Parathyroid adenoma (tissue), 2 donors: ENCODE data around the gene TMEM138.

Source experiments
- H2AFZ ChIP-seq: fragments of 300-600 bp; sonication (generic); one replicate; pipeline ENCODE4 v1.7.0; 2017; ENCODE audit warnings: antibody characterized with exemption, mild to moderate bottlenecking
- H3K27ac ChIP-seq: fragments of 300-600 bp; sonication (generic); one replicate; pipeline ENCODE4 v1.7.0; 2017
- H3K27me3 ChIP-seq: fragments of 300-600 bp; sonication (generic); one replicate; pipeline ENCODE4 v1.7.0; 2017; ENCODE audit warnings: low read length; ENCODE audit not compliant: control insufficient read depth, insufficient read depth
- H3K36me3 ChIP-seq: fragments of 300-600 bp; sonication (generic); one replicate; pipeline ENCODE4 v1.7.0; 2017; ENCODE audit warnings: low read length; ENCODE audit not compliant: control insufficient read depth, insufficient read depth
- H3K4me1 ChIP-seq: fragments of 300-600 bp; sonication (generic); one replicate; pipeline ENCODE4 v1.7.0; 2017; ENCODE audit warnings: control low read depth
- H3K4me2 ChIP-seq: fragments of 300-600 bp; sonication (generic); one replicate; pipeline ENCODE4 v1.7.0; 2017; ENCODE audit warnings: low read length
- H3K4me3 ChIP-seq: fragments of 300-600 bp; sonication (generic); one replicate; pipeline ENCODE4 v1.7.0; 2017; ENCODE audit warnings: low read depth, low read length
- H3K79me2 ChIP-seq: fragments of 300-600 bp; sonication (generic); one replicate; pipeline ENCODE4 v1.7.0; 2017; ENCODE audit warnings: control low read depth
- H3K9ac ChIP-seq: fragments of 300-600 bp; sonication (generic); one replicate; pipeline ENCODE4 v1.7.0; 2017; ENCODE audit warnings: mild to moderate bottlenecking
- H3K9me3 ChIP-seq: fragments of 300-600 bp; sonication (generic); one replicate; pipeline ENCODE4 v1.7.0; 2017; ENCODE audit warnings: low read length; ENCODE audit not compliant: control insufficient read depth
- CTCF ChIP-seq: fragments of 300-600 bp; sonication (generic); IDR thresholded peaks from one replicate; pipeline ENCODE4 v1.7.0; 2017; ENCODE audit warnings: antibody characterized with exemption, mild to moderate bottlenecking
- donor health status: primary hyperparathyroidism.

Gene TMEM138

GRCh38 chr11:61361741-61362541 lies at the start of gene TMEM138, which contains the start of gene CYB561A3:
Gene TMEM138 (plus strand): TSS chr11:61362374. CDS start chr11:61364391, 2,017 bp downstream.
Gene CYB561A3 (minus strand): TSS chr11:61361882. CDS start chr11:61356713, 5,169 bp downstream.
- no peaks in the 10 kb centered on the region for H3K36me3 ChIP-seq
- H2AFZ ChIP-seq: peak within 1 kb of the TSS; percentile 91
- no peak for TF ChIP-seq CTCF
- no peaks in the 10 kb centered on the region for H3K9me3 ChIP-seq
- H3K27me3 ChIP-seq: no peaks in the 10 kb centered on the region
- peak within 1 kb of the TSS; percentile 97 for H3K4me2 ChIP-seq
- peak within 1 kb of the TSS; percentile 95 for H3K9ac ChIP-seq
- peak within 1 kb of the TSS; percentile 90 for H3K4me3 ChIP-seq
- H3K27ac ChIP-seq: peak within 1 kb of the TSS; percentile 99
- no peaks in the 10 kb centered on the region for H3K79me2 ChIP-seq
- H3K4me1 ChIP-seq: no peaks in the 10 kb centered on the region

- no peak for TF ChIP-seq CTCF
- Histone ChIP-seq H3K4me2 (no peak overlapping the region), H2AFZ (no peak overlapping the region), H3K79me2 (no peaks in the 10 kb centered on the region), H3K9me3 (no peaks in the 10 kb centered on the region), H3K36me3 (no peaks in the 10 kb centered on the region), H3K9ac (no peak overlapping the region), H3K27ac (no peak overlapping the region), H3K4me3 (no peak overlapping the region), H3K27me3 (no peaks in the 10 kb centered on the region), H3K4me1 (no peaks in the 10 kb centered on the region)
Observed at GRCh38 chr11:61315260-61315659, 46.9 kb upstream of the TMEM138 start.

GRCh38 chr11:61325649-61326414 lies 36.3 kb upstream of the TMEM138 start:
- no peak overlapping the region for H3K9ac ChIP-seq
- TF ChIP-seq CTCF: no peak
- H3K27ac ChIP-seq: no peak overlapping the region
- H3K27me3 ChIP-seq: no peaks in the 10 kb centered on the region
- H3K4me1 ChIP-seq: peaks cover 6% of the 10 kb centered on the region
- no peak overlapping the region for H3K4me2 ChIP-seq
- no peaks in the 10 kb centered on the region for H3K9me3 ChIP-seq
- H3K36me3 ChIP-seq: no peaks in the 10 kb centered on the region
- no peak overlapping the region for H2AFZ ChIP-seq
- H3K4me3 ChIP-seq: no peak overlapping the region
- peaks cover 38% of the 10 kb centered on the region for H3K79me2 ChIP-seq

GRCh38 chr11:61327669-61328071 lies 34.5 kb upstream of the TMEM138 start:
- Histone ChIP-seq H3K36me3 (no peaks in the 10 kb centered on the region), H3K4me1 (peaks cover 6% of the 10 kb centered on the region)
- TF ChIP-seq CTCF: no peak

More at GRCh38 chr11:61327669-61328071, 34.5 kb upstream of the TMEM138 start:
- Histone ChIP-seq H3K9me3 (no peaks in the 10 kb centered on the region), H3K27me3 (no peaks in the 10 kb centered on the region), H3K4me3 (no peak overlapping the region), H3K4me2 (no peak overlapping the region), H3K9ac (no peak overlapping the region), H3K79me2 (peaks cover 42% of the 10 kb centered on the region), H3K27ac (no peak overlapping the region), H2AFZ (no peak overlapping the region)
